Measurements from ENCODE around the gene GABRP.

DNA sequence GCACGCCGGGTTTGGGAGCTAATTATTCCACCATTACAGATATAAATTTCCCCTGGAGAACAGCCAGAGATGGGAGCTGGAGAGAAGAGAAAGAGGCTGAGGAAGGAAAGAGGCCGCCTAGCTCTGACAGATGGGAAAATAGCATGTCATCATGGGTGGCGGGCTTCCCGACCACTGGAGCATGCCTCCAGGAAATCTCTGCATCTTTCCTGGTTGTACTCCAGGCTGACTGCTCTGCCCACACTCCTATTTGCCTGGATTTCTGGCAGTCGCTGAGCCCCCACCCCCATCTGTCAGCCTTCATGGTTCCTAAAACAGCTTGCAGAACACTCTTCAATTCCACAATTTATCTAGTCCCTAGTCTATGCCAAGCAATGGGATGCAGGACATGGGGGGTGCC is 14.3 kb upstream of the GABRP start:
- TF ChIP-seq, protein P1, sequence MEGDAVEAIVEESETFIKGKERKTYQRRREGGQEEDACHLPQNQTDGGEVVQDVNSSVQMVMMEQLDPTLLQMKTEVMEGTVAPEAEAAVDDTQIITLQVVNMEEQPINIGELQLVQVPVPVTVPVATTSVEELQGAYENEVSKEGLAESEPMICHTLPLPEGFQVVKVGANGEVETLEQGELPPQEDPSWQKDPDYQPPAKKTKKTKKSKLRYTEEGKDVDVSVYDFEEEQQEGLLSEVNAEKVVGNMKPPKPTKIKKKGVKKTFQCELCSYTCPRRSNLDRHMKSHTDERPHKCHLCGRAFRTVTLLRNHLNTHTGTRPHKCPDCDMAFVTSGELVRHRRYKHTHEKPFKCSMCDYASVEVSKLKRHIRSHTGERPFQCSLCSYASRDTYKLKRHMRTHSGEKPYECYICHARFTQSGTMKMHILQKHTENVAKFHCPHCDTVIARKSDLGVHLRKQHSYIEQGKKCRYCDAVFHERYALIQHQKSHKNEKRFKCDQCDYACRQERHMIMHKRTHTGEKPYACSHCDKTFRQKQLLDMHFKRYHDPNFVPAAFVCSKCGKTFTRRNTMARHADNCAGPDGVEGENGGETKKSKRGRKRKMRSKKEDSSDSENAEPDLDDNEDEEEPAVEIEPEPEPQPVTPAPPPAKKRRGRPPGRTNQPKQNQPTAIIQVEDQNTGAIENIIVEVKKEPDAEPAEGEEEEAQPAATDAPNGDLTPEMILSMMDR (IDR thresholded peaks at IDR 0.05) = no peak
- no peak for TF ChIP-seq POLR2AphosphoS5 (IDR thresholded peaks at IDR 0.05; ENCODE audit: low read depth, low read length)

Measured in Panc1 (cell line).